CD4-positive, alpha-beta T cell treated with Interleukin-6 for 4 hours (primary cell): ENCODE results near the gene ARID5B.

ENCODE experiments used
- DNase-seq: peaks from one replicate; pipeline ENCODE4 v3.0.0-alpha.2; 2020; ENCODE audit warnings: mixed read lengths

Gene ARID5B

GRCh38 chr10:62057850-62058249 is 156.4 kb downstream of the ARID5B start:
- no peak for DNase-seq

GRCh38 chr10:62058476-62058875 is 157.0 kb downstream of the ARID5B start:
- no peak for DNase-seq

- no peak for DNase-seq
These were observed 157.4 kb downstream of the ARID5B start for GRCh38 chr10:62058896-62059216.

- DNase-seq, result no peak
These were observed 157.9 kb downstream of the ARID5B start for GRCh38 chr10:62059217-62059920.

- no peak for DNase-seq
These were observed 160.5 kb downstream of the ARID5B start for GRCh38 chr10:62062028-62062427.

DNA sequence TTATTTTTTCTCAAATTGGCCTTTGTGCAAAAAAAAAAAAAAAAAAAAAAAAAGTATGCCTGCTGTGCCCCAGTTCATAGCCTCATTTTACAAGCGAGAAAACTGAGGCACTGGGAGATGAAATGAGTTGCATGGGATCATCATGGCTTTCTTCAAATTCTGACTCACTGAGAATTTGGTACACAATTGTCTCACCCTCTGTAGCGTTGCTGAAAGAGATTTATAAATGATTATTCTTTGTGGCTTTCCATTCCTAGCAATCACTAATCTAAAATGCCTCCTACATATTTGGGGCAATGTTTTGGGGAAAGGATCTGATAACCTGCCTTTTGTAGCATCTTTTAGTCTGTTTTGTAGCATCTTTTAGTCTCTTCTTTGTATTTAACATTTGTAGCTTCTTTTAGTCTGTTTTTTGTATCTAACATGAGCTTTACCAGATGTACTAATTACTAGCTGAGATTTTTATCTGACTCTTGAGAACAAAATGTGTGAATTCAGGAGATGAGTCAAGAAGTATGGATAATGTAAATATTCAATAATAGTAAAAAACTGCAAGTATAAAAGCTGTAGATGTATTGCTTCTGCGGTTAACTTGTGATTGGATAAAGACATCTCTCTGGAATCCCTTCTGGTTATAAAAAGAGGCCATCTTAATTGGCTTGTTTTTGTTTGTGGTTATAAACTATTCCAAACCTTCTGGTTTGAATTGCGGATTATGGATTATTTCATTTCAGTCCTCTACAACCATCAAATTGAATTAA is 161.4 kb downstream of the ARID5B start:
- DNase-seq, result no peak

DNA sequence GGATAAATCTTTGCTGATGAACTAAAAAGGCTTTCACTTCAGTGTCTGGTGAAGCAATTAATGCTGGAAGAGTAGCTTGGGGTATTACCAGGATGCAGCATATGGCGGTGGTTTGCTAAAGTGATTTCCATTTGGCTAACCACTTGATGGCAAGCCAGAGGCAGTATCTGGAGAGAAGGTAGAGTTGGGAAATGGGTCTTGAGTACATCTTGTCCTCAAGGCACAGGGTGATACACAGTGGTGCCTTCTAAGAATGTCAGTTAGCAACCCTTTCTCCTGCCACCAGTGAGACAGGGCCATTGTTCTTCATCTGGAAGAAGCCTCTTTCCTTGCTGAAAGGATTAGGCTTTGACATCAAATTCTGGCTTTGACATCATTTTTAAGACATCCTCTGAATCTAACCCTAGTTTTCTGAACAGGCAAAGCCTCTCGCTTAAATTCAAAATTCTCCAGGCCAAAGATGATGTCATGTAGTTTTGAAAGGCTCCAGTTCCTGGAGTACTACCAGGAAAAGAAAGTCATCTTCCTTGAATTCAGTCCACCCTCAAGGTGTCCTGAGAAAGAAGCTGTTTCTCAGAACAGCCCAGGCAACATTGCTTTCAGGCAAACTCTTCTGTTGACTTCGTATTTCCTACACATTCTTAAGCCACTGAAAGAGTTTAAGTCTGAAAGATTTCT is 162.4 kb downstream of the ARID5B start:
- no peak for DNase-seq

GRCh38 chr10:62067560-62067959 is 166.1 kb downstream of the ARID5B start:
- DNase-seq, result no peak

GRCh38 chr10:62068464-62068863 is 167.0 kb downstream of the ARID5B start:
- DNase-seq, result no peak

GRCh38 chr10:62069452-62070178 is 168.1 kb downstream of the ARID5B start:
- no peak for DNase-seq

- DNase-seq, result no peak
These were observed 170.4 kb downstream of the ARID5B start for GRCh38 chr10:62071846-62072281.

DNA sequence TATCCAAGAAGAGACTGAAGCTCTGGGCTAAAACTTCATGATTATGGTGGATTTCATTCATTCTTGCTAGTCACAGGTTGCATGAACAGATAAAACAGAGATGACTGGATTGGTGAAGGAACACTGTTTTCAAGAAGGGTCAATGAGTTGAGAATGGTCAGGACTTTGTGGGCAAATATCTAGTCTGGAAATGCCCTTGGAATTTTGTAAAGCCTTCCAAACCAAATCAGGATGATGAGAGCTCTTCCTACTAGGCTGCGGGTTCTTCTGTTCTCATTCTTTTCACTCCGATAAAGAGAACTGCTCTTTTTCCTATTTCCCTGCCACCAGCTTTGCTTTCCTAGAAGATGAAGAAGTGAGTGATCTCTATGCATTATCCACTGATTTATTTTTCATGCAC is 171.4 kb downstream of the ARID5B start:
- no peak for DNase-seq

DNA sequence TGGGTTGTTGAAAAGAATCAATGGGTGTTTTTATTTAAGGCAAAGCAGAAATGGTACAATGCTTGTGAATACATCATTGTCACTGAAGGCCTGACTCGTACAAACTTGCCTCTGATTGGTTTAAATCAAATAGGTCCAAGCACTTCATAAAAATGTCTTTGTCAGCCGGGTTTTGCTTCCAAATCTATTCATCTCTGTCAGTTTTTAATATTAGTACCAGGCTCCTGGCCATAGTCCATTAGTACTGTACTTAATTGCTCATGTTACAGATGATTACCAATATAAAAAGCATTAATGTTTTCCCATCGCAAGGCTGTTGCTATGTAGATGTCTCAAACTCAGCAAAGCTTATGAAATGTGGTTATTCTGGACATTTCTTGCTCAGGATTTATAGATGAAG is 171.9 kb downstream of the ARID5B start:
- no peak for DNase-seq

- DNase-seq, result no peak
These were observed 173.9 kb downstream of the ARID5B start for GRCh38 chr10:62075414-62075813.

GRCh38 chr10:62075912-62076311 is 174.4 kb downstream of the ARID5B start:
- DNase-seq, result no peak

DNA sequence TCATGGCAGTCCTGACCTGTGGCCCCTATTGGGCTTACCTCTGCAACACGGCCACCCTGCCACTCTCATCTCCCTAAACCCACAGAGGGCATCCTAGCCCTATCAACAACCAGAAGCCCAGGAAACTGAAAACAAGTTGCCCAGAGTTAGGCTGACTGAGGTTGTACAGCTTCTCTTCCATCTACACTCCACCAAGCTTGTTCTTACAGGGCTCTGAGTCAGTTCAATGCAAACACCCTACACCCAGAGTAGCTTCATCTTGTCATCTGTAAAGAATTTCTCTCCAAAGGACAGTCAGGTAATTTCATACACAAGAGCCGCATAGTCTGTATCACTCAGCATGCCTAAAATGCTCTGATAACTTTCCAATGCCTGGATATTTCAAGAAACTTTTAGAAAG is 175.4 kb downstream of the ARID5B start:
- DNase-seq, result peak; percentile 23

GRCh38 chr10:62077330-62078015 is 176.0 kb downstream of the ARID5B start:
- DNase-seq, result no peak

- no peak for DNase-seq
These were observed 178.5 kb downstream of the ARID5B start for GRCh38 chr10:62079885-62080559.

DNA sequence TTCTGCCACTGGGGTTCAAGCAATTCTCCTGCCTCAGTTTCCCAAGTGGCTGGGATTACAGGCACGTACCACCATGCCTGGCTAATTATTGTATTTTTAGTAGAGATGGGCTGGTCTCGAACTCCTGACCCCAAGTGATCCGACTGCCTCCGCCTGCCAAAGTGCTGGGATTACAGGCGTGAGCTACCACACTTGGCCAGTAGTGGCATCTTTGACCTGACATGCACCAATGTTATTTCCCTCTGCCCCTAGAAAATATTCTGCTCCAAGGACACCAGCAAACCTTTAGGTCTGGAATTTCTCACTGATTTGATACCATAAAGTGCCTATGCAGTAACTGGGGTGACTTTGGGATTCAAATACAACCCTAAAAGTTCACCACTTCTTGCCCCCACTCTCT is 179.4 kb downstream of the ARID5B start:
- no peak for DNase-seq

DNA sequence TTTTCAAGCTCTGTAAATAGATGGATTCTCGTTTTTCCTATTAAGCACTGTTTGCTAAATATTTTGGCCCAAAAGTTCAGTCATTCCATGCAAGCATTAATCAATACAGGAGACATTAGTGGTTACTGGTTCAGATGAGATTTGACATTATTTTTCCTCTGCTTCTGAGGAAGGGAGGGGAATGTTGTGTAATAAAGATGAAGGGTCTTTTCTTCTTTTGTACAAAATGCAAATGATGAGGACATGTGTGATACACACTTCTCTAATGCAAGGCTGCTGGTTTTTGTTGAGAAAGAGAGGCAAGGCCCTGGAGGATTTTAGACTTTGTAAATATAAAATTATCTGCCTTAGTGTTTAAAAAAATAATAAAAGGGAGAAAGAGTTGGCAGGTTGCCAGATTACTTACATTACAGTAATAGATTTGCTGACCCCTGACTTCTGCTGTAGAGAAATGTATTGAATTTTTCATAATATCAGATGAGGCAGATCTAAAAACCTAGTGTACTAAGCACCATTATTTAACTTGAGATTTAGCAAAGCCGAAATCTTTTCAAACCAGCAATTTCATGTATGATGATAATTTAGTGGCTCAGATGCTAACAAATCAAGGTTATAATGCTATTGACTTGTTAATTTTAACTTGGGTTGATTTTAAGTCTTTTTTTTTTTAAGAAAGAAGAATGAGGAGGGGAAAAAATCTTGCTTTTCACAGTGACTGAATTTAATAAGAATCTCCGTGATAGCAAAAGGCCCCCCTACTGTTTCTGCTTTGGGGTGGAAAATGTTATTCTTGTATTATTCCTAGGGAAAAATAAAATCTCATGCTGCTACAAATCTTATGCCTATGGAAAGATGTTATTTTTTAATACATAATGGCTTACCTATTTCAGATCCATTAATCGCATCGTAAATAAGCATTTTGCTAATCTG is 180.1 kb downstream of the ARID5B start:
- no peak for DNase-seq

DNA sequence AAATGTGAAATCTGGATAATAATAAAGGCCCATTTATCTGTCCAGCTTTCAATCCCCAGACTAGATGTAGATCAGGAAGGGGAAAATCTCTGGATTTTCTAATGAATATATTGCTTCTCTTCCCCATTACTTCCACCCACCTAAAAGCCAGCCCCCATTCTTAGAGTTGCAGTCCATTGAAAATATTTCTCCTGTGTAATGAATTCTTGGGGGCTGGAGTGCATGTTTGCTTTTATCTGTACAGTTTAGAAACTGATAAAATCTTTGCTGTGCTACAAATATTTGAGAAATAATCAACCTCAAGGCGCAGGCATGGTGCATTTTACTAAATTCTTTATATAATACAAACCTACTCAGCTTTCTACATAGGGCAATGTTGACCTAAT is 180.8 kb downstream of the ARID5B start:
- DNase-seq, result no peak
